GM12891 (cell line): ENCODE measurements around the gene FOXL3.

Experiments
- PAX5 ChIP-seq: IDR thresholded peaks from 2 replicates; pipeline ENCODE4 v1.6.1; 2011; ENCODE audit warnings: low read length, moderate library complexity, mild to moderate bottlenecking; ENCODE audit not compliant: insufficient read depth, severe bottlenecking
- POLR2A ChIP-seq: IDR thresholded peaks from 2 replicates; pipeline ENCODE4 v1.6.1; 2011; ENCODE audit warnings: low read depth, low read length, control low read depth
- POLR2AphosphoS5 ChIP-seq: IDR thresholded peaks from 2 replicates; pipeline ENCODE4 v1.6.1; 2011; ENCODE audit warnings: low read depth, low read length, control low read depth
- POU2F2 ChIP-seq: IDR thresholded peaks from 2 replicates; pipeline ENCODE4 v1.6.1; 2011; ENCODE audit warnings: low read depth, mild to moderate bottlenecking, control low read depth, low read length, moderate library complexity
- SPI1 ChIP-seq: IDR thresholded peaks from 2 replicates; pipeline ENCODE4 v1.6.1; 2011; ENCODE audit warnings: low read depth, low read length, control low read depth
- TAF1 ChIP-seq: IDR thresholded peaks from 2 replicates; pipeline ENCODE4 v1.6.1; 2011; ENCODE audit warnings: low read depth, low read length, control low read depth

DNA sequence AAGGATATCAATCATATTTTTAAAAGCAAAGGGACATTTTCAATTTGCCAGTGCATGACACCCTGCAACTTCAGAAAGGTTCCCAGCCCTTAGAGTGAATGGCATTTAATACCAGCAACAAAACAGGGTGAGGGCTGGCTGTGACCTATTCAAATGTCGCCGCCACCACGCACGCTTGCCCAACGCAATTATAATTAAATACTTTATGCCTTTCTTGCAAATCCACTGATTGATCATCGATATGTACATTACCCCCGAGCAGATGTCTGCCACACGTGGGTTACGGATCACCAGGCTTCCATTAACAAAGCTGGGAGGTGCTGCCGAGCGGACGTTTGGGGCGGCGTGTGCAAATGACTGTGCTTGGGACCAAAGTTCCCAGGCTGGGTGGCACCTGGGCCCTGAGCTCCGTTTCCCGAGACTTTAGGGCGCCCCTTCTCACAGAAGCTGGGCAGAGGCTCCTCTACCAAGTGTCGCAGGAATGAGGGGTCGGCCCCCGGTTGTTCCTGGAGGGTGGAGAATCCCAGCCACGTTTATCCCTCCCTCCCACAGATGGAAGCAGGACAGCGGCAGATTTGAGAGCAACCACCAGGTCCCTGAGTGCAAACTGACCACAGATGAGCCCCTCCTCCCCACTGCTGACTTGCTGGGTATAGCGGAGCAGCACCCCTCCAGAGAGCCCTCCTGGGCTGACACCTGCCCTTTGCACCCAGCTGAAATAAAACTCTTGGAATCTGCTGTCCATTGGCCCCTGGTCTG, 3.9 kb downstream of the FOXL3 start:
- no peak for TF ChIP-seq POLR2A
- TF ChIP-seq TAF1: no peak
- no peak for TF ChIP-seq POLR2AphosphoS5
- TF ChIP-seq SPI1: no peak
- no peak for TF ChIP-seq PAX5
- no peak for TF ChIP-seq POU2F2
